ENCODE measurements around the gene HNRNPH3.
A peak's percentile ranks its signal among the peaks of the same experiment; 100 is the strongest.
"Not testable (repeated sequence)": the region's sequence is repeated elsewhere in the genome, so short reads cannot be mapped to it uniquely, and the experiment has no call there.

Gene HNRNPH3

GRCh38 chr10:68310531-68310930, 21.3 kb upstream of the HNRNPH3 start:
- H3K4me3 ChIP-seq (ENCODE audit: low read length), result no peak overlapping the region
- H3K9ac ChIP-seq (ENCODE audit: low read length), result no peak overlapping the region

DNA sequence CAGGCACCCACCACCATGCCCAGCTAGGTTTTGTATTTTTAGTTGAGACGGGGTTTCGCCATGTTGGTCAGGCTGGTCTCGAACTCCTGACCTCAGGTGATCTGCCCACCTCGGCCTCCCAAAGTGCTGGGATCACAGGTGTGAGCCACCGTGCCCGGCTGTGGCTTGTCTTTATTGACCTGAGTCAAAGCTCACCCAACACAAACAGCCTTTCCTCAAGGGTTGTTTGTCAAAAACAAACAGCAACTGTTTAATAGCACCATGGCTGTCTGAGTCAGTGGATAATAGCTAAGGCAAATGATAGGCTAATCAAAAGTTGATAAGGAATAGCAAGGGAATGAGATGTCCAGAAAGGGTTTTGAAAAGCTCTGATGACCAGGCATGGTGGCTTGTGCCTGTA, 16.9 kb upstream of the HNRNPH3 start:
- not testable (repeated sequence) for H3K4me1 ChIP-seq (ENCODE audit: control insufficient read depth, insufficient read depth, low read length); H3K9ac ChIP-seq (ENCODE audit: low read length)

More at GRCh38 chr10:68310531-68310930, 21.3 kb upstream of the HNRNPH3 start:
- Histone ChIP-seq H3K9me3 (ENCODE audit: control insufficient read depth, low read length) (no peaks in the 10 kb centered on the region), H3K36me3 (ENCODE audit: control insufficient read depth, insufficient read depth, low read length) (no peaks in the 10 kb centered on the region), H3K27me3 (ENCODE audit: control insufficient read depth, insufficient read depth, low read length) (no peaks in the 10 kb centered on the region), H3K4me1 (ENCODE audit: control insufficient read depth, insufficient read depth, low read length) (peaks cover 1% of the 10 kb centered on the region)

GRCh38 chr10:68315582-68315981, 16.3 kb upstream of the HNRNPH3 start:
- Histone ChIP-seq H3K36me3 (ENCODE audit: control insufficient read depth, insufficient read depth, low read length) (no peaks in the 10 kb centered on the region), H3K9ac (ENCODE audit: low read length) (no peak overlapping the region), H3K27me3 (ENCODE audit: control insufficient read depth, insufficient read depth, low read length) (no peaks in the 10 kb centered on the region), H3K4me3 (ENCODE audit: low read length) (no peak overlapping the region), H3K9me3 (ENCODE audit: control insufficient read depth, low read length) (no peaks in the 10 kb centered on the region), H3K4me1 (ENCODE audit: control insufficient read depth, insufficient read depth, low read length) (peaks cover 9% of the 10 kb centered on the region)

More for the DNA sequence above, 16.9 kb upstream of the HNRNPH3 start:
- not testable (repeated sequence) for H3K36me3 ChIP-seq (ENCODE audit: control insufficient read depth, insufficient read depth, low read length); H3K27me3 ChIP-seq (ENCODE audit: control insufficient read depth, insufficient read depth, low read length); H3K9me3 ChIP-seq (ENCODE audit: control insufficient read depth, low read length); H3K4me3 ChIP-seq (ENCODE audit: low read length)

DNA sequence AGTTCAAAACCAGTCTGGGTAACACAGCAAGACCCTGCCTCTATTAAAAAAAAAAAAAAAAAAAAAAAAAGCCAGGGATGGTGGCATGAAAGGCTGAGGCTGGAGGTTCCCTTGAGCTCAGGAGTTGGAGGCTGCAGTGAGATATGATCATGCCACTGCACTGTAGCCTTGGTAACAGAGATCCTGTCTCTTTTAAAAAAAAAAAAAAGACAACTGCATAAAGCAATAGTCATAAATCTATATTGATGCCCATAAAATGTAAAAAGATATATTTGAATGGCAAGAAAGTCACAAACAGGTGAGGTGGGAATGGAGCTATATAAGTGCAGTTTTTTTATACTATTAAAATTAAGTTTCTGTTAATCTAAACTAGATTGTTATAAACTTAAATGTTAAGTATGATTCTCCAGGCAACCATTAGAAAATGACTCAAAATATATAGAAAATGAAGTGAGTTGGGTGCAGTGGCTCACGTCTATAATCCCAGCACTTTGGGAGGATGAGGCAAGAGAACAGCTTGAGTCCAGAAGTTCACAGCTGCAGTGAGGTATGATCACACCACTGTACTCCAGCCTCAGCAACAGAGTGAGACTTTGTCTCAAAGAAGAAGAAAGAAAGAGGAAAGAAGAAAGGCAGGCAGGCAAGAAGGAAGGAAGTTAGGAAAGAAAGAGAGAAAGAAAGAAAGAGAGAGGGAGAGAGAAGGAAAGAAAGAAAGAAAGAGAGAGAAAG, 13.4 kb upstream of the HNRNPH3 start:
- Histone ChIP-seq H3K4me1 (ENCODE audit: control insufficient read depth, insufficient read depth, low read length) (peaks cover 9% of the 10 kb centered on the region), H3K27me3 (ENCODE audit: control insufficient read depth, insufficient read depth, low read length) (no peaks in the 10 kb centered on the region), H3K4me3 (ENCODE audit: low read length) (no peak overlapping the region), H3K9me3 (ENCODE audit: control insufficient read depth, low read length) (no peaks in the 10 kb centered on the region), H3K36me3 (ENCODE audit: control insufficient read depth, insufficient read depth, low read length) (no peaks in the 10 kb centered on the region), H3K9ac (ENCODE audit: low read length) (no peak overlapping the region)

DNA sequence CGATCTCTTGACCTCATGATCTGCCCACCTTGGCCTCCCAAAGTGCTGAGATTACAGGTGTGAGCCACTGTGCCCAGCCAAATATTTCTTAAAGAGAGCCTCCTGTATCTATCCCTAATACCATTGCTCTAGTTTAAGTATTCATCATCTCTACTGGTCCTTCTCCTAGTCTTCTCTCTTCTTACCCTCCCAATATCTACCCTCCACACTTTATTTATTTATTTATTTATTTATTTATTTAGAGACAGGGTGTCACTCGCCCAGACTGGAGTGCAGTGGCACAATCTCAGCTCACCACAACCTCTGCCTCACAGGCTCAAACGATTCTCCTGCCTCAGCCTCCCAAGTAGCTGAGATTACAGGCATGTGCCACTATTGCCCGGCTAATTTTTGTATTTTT, 7.5 kb upstream of the HNRNPH3 start:
- peaks cover 13% of the 10 kb centered on the region for H3K4me1 ChIP-seq (ENCODE audit: control insufficient read depth, insufficient read depth, low read length)
- not testable (repeated sequence) for H3K9ac ChIP-seq (ENCODE audit: low read length); H3K4me3 ChIP-seq (ENCODE audit: low read length); H3K9me3 ChIP-seq (ENCODE audit: control insufficient read depth, low read length); H3K27me3 ChIP-seq (ENCODE audit: control insufficient read depth, insufficient read depth, low read length); H3K36me3 ChIP-seq (ENCODE audit: control insufficient read depth, insufficient read depth, low read length)

DNA sequence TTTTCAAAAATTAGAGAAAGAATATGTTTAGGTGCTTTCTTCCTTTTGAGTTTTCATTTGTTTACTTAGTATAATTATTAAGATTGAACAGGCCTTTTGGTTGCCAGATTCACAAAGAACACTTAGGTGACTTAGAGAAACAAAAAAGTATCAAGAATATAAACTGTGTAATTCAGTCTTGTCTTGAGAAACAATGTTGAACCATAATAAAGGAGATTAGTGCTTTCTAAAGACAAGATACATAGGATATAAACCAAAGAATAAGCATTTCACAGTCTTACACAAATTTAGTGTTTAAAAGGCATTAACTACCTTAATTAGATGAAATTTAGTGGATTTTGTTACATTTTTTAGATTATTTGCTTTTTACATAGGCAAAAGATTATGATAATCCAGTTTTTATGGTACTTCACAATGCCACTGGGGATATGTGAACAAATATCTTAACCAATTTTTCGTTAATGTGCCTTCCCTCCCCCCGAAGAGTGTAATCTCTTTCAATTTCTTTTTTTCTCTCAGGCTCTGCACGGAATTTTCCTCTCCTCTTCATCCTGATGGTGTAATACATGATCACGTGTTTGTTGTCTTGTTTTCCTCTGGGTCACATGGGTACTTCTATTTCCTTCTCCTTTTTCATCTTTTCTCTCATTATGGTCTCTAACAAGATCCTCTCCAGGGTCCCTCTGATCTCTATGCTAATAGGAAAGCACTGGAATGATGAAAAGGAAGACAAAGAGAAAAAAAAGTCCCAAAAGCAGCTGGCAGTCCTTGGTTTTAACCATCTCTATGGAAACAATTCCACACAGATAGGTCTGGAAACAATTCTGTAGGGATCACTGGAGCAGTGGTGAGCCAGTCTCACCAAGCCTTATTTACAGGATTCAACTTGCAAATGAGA, 3.7 kb upstream of the HNRNPH3 start:
- peak overlapping the region; percentile 33 for H3K9ac ChIP-seq (ENCODE audit: low read length)
- no peaks in the 10 kb centered on the region for H3K9me3 ChIP-seq (ENCODE audit: control insufficient read depth, low read length)
- no peaks in the 10 kb centered on the region for H3K27me3 ChIP-seq (ENCODE audit: control insufficient read depth, insufficient read depth, low read length)
- H3K4me1 ChIP-seq (ENCODE audit: control insufficient read depth, insufficient read depth, low read length), result peaks cover 24% of the 10 kb centered on the region
- no peak overlapping the region for H3K4me3 ChIP-seq (ENCODE audit: low read length)
- H3K36me3 ChIP-seq (ENCODE audit: control insufficient read depth, insufficient read depth, low read length), result no peaks in the 10 kb centered on the region

DNA sequence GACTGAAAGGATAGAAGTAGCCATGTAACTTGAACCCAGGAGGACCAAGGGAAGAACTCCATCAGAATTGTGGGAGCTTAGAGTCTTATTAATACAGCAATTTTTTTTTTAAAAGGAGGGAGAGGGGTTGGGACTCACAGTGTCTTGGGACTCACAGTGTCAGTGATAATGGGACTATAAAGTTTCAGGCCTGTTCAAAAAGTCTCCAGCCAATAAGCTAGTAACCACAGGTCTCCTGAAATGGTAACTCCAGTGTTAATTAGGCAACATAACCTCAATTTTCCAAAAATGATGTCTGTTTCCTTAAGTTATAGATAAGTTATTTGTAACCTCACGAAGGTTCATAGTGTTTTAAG, 2.4 kb upstream of the HNRNPH3 start:
- peaks cover 24% of the 10 kb centered on the region for H3K4me1 ChIP-seq (ENCODE audit: control insufficient read depth, insufficient read depth, low read length)
- H3K9ac ChIP-seq (ENCODE audit: low read length), result no peak overlapping the region
- H3K27me3 ChIP-seq (ENCODE audit: control insufficient read depth, insufficient read depth, low read length), result no peaks in the 10 kb centered on the region
- no peaks in the 10 kb centered on the region for H3K36me3 ChIP-seq (ENCODE audit: control insufficient read depth, insufficient read depth, low read length)
- H3K4me3 ChIP-seq (ENCODE audit: low read length), result no peak overlapping the region
- H3K9me3 ChIP-seq (ENCODE audit: control insufficient read depth, low read length), result no peaks in the 10 kb centered on the region

DNA sequence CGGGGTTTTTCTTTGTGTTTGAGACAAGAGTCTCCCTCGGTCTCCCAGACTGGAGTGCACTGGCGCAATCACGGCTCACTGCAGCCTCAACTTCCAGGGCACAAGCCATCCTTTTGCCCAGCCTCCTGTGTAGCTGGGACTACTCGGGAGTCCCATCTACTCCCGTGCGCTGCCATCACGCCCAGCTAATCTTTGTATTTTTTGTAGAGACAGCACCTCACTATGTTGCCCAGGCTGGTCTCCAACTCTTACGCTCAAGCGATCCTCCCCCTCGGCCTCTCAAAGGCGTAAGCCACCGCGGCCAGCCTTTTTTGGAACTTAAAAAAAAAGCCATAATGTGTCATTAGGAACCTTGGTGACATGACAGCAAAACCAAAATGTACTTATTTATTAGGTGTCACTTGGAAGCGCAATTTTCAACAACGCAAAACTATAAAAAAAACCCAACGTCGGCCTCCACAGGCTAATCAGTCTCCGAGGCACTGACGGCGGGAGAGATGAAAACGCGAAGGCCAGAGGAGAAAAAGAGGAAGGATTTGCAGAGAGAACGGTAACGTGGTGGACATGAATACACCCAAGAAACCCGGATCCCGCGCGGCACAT, 911 bp upstream of the HNRNPH3 start:
- Histone ChIP-seq H3K36me3 (ENCODE audit: control insufficient read depth, insufficient read depth, low read length) (no peaks in the 10 kb centered on the region), H3K4me1 (ENCODE audit: control insufficient read depth, insufficient read depth, low read length) (peaks cover 24% of the 10 kb centered on the region), H3K27me3 (ENCODE audit: control insufficient read depth, insufficient read depth, low read length) (no peaks in the 10 kb centered on the region), H3K9me3 (ENCODE audit: control insufficient read depth, low read length) (no peaks in the 10 kb centered on the region), H3K9ac (ENCODE audit: low read length) (peak overlapping the region; percentile 96), H3K4me3 (ENCODE audit: low read length) (peak overlapping the region; percentile 81)

- peak within 1 kb of the TSS; percentile 81 for H3K4me3 ChIP-seq (ENCODE audit: low read length)
- H3K9ac ChIP-seq (ENCODE audit: low read length), result peak within 1 kb of the TSS; percentile 96
- peaks cover 26% of the 10 kb centered on the region for H3K4me1 ChIP-seq (ENCODE audit: control insufficient read depth, insufficient read depth, low read length)
- H3K36me3 ChIP-seq (ENCODE audit: control insufficient read depth, insufficient read depth, low read length), result no peaks in the 10 kb centered on the region
- no peaks in the 10 kb centered on the region for H3K9me3 ChIP-seq (ENCODE audit: control insufficient read depth, low read length)
- no peaks in the 10 kb centered on the region for H3K27me3 ChIP-seq (ENCODE audit: control insufficient read depth, insufficient read depth, low read length)
Observed at GRCh38 chr10:68332259-68333057, 594 bp downstream of the HNRNPH3 start, which contains the start of gene PBLD. PBLD (minus strand) TSS chr10:68332928; CDS start chr10:68306844, 26,084 bp downstream.

DNA sequence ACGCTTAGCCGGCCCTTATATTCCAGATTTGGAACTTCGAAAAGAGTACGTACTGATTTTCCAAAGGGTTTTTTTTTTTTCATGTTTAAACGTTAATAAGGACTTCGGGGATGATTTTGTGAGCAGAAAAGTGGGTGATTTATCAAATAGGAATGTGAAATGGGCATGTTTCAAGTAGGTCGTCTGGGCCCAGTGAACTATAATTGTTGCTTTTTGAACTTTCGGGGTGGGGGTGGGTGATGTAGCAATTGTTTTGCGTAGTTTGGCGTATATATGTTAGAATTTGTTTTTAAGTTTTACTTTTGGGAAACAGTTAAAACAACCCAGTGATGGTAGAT, 1.2 kb downstream of the HNRNPH3 start:
- Histone ChIP-seq H3K9ac (ENCODE audit: low read length) (peak overlapping the region; percentile 96), H3K36me3 (ENCODE audit: control insufficient read depth, insufficient read depth, low read length) (no peaks in the 10 kb centered on the region), H3K4me3 (ENCODE audit: low read length) (peak overlapping the region; percentile 81), H3K4me1 (ENCODE audit: control insufficient read depth, insufficient read depth, low read length) (peaks cover 31% of the 10 kb centered on the region), H3K27me3 (ENCODE audit: control insufficient read depth, insufficient read depth, low read length) (no peaks in the 10 kb centered on the region), H3K9me3 (ENCODE audit: control insufficient read depth, low read length) (no peaks in the 10 kb centered on the region)

- Histone ChIP-seq H3K27me3 (ENCODE audit: control insufficient read depth, insufficient read depth, low read length) (no peaks in the 10 kb centered on the region), H3K9ac (ENCODE audit: low read length) (peak overlapping the region; percentile 96), H3K4me1 (ENCODE audit: control insufficient read depth, insufficient read depth, low read length) (peaks cover 25% of the 10 kb centered on the region), H3K9me3 (ENCODE audit: control insufficient read depth, low read length) (no peaks in the 10 kb centered on the region), H3K36me3 (ENCODE audit: control insufficient read depth, insufficient read depth, low read length) (no peaks in the 10 kb centered on the region), H3K4me3 (ENCODE audit: low read length) (peak overlapping the region; percentile 81)
Observed at GRCh38 chr10:68333440-68334431, 1.9 kb downstream of the HNRNPH3 start.

Data from mucosa of stomach (tissue), 1 donor.